NOMO-1 treated with dmso at 0.1 percent for 144 hours (cell line): Measurements from ENCODE around the gene SLC25A33.

Source experiments
- DNase-seq: peaks from one replicate; lab custom pipeline; 2025; ENCODE audit not compliant: unreplicated experiment; lab: John Stamatoyannopoulos, UW

Gene SLC25A33

DNA sequence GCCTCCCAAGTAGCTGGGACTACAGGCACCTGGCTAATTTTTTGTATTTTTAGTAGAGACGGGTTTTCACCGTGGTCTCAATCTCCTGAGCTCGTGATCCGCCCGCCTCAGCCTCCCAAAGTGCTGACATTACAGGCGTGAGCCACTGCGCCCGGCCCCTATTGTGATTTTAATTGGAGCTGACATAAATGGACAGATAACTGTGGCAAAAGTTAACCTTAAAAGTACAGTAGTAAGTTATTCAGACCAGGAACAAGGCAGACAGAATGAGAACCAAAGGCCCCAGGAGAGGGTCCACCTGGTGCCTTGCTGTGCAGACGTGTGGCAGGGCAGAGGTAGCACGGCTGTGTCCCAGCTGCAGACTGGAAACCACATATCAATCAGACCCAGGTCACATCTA is 60.5 kb downstream of the SLC25A33 start:
- DNase-seq = no peak

DNA sequence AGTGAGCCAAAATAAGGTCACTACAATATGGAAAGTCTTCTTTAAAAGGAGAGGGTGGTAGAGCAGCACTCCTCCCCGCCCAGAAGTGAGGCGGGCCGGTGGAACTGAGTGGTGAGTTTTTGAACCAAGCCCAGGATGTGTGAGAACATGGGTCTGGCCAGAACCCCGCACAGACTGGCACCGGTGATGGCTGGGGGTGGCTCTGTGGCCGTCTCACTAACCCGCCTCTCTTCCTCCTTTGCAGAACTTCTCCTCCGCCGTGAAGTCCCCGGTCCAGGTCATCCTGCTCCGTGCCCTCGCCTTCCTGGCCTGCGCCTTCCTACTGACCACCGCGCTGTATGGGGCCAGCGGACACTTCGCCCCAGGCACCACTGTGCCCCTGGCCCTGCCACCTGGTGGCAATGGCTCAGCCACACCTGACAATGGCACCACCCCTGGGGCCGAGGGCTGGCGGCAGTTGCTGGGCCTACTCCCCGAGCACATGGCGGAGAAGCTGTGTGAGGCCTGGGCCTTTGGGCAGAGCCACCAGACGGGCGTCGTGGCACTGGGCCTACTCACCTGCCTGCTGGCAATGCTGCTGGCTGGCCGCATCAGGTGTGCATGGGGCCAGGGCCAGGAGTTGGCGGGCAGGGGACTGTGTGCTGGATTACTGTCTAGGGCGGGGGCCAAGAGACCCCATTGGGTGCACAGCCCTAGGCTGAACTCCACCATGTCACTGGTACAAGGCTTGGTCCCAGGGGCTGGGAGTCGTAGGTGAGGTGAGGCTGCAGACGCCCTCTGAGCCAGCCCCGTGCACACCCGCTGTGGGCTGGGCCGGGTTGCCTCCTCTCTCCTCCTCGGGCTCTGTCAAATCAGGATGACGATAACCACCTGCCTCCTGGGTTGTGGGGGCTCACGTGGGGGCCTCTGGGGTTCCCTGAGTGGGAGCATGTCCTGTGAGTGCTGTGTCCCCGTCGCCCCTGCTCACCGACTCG is 61.9 kb downstream of the SLC25A33 start:
- DNase-seq = no peak

DNA sequence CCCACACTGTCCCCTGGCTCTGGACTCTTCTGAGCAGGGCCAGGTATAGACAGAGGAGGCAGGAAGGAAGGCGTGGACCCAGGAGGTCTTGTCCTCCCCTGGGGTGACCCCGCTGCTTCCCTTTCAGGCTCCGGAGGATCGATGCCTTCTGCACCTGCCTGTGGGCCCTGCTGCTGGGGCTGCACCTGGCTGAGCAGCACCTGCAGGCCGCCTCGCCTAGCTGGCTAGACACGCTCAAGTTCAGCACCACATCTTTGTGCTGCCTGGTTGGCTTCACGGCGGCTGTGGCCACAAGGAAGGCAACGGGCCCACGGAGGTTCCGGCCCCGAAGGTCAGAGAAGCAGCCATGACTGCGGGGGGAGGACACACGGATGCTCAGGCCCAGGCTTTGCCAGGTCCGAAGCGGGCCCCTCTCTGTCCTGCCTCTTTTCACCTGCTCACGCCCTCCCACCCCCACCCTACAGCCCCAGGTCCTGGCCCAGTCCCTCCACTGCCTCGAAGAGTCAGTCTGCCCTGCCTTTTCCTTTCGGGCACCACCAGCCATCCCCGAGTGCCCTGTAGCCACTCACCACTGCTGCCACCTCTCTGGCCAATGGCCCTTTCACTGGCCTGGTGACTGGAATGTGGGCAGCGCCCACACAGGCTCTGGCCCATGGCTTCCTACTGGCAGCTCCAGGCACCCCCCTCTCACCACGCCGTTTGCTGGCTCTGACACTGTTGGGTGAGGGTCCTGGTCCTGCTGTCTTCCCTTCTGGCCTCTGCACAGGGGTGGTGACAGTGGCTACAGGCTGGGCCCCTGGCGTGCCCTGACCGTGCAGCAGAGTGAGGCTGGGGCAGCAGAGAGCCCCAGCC is 62.9 kb downstream of the SLC25A33 start:
- no peak for DNase-seq

GRCh38 chr1:9602794-9603167 is 63.5 kb downstream of the SLC25A33 start:
- no peak for DNase-seq

DNA sequence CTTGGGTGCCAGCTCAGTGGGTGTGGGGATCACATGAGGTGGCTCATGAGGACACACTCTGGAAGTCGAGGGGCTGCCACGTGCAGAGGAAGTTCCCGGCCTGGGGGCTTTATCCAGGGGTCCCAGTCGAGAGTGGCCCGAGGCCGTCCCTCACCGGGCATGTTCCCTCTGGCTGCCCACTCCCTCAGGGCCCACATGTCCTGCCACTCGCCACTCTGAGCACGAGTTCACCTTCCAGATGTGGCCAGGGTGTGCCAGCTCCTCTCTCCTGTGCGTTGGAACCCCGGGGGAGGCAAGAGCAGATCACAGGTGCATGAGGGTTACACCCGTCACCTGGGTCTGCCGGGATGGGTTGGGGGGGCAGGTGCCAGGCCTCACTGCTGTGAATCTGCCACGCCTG is 64.0 kb downstream of the SLC25A33 start:
- no peak for DNase-seq

GRCh38 chr1:9603766-9604753 is 64.8 kb downstream of the SLC25A33 start:
- DNase-seq = no peak

GRCh38 chr1:9604836-9605235 is 65.6 kb downstream of the SLC25A33 start:
- no peak for DNase-seq

GRCh38 chr1:9605946-9606455 is 66.7 kb downstream of the SLC25A33 start:
- DNase-seq = no peak

DNA sequence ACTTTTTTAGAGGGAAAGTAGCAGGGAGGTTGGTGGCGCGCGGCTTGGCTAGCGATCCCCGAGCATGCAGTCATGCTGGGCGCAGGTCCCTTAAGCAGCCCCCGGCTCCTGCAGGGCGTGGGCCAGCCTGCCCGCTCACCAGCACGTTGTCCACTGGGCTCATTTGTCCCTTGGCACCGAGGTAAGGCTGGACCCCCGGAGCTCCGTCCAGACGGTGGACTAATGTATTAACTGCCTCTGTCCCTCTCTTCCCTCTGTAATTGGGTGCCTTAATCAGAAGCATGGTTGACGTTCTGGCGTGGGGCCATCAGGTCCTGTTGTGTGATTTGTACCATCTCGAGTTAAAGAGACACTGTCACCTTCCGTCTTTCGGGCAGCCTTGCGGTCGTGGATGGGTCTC is 67.2 kb downstream of the SLC25A33 start:
- no peak for DNase-seq

DNA sequence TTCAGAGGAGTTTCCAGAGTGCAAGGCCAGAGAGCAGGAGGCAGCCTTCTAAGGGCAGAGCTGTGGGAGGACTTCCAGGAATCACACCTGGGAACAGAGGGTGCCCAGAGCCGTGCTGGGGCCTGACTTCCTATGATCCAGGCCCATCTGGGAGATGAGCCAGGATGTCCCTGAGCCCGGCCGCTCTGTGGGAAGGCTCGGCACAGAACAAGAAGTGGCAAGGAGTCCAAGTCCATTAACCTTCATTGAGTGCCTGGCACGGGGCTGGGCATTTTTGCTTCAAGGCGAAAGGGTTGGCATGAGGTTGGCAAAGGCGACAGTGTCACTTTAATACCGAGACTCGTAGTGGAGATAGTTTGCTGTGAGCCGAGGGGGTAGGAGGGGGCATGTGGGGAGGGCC is 67.7 kb downstream of the SLC25A33 start:
- DNase-seq = no peak

DNA sequence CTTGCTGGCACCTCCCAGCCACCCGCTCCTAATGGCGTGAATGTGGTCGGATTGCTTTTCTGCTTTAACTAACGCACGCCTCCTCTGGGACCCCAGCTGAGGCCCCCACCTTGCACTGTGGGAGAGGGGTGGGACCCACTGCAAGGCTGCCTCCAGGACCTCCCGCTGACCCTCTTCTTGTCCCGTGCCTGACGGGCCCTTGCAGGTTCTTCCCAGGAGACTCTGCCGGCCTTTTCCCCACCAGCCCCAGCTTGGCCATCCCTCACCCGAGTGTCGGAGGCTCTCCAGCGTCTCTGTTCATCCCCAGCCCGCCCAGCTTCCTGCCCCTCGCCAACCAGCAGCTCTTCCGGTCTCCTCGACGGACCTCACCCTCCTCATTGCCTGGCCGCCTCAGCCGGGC is 68.1 kb downstream of the SLC25A33 start:
- DNase-seq = no peak

DNA sequence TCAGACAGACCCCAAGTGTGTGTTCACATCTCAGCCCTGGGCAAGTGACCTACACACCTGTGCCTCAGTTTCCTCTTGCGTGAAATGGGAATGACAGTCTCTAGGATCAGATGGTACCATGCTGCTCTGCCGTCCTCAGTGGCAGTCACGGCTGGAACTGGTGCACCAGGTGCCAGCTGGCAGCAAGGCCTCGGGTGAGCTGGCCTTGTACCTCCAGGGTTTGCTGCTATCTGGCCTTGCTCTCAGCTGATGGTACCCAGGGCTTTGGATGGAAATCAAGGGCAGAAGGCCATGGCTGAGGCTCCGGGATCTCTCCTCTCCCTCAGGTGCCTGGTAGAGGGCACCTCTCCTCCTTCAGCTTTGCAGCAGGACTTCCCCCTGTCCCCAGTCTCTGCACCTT is 70.7 kb downstream of the SLC25A33 start:
- no peak for DNase-seq

- no peak for DNase-seq
Observed at GRCh38 chr1:9610548-9610947, 71.3 kb downstream of the SLC25A33 start.

DNA sequence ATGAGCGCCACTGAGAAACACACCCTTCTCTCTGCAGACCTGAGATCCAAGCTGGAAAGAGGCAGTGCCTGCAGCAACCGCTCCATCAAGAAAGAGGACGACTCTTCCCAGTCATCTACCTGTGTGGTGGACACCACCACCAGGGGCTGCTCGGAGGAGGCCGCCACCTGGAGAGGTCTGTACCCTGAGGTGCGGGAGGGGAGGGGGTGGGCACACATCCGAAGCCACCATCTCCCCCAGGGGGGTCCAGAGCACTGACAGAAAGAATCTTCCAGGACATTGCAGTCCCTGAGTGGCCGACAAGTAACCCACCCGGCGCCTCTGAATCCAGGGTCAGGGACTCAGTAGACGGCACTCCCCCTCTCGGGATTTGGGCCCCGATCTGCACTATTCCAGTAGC is 72.5 kb downstream of the SLC25A33 start:
- no peak for DNase-seq

DNA sequence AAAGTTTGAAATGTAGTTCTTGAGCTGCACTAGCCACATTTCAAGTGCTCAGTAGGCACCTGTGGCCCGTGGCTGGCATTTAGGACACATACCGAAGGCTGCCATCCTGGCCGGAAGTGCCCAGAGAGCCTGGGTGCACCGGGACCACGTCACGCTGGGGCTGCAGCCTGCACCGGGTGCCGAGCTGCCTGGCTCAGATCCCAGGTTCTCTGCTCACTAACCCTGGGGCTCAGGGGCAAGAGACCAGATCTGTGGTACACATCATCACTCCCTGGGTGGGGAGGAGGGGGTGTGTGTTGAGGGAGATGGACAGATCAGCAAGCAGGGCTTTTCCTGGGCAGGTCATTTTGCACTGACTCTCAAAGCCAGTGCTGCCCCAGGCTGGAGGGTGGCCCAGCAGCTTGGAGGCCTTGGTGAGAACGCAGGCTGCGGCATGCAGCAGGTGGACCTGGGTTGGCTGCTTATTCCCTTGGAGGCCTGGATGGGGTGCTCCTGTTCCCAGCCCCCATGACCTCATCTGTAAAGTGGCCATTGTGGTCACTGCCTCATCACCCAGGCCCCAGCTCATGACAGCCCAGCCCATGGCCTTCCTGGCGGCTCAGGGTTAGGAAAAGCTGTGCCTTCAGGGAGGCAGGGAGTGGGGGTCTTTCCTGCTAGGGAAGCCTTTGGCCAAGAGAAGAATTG is 73.0 kb downstream of the SLC25A33 start:
- DNase-seq = no peak

DNA sequence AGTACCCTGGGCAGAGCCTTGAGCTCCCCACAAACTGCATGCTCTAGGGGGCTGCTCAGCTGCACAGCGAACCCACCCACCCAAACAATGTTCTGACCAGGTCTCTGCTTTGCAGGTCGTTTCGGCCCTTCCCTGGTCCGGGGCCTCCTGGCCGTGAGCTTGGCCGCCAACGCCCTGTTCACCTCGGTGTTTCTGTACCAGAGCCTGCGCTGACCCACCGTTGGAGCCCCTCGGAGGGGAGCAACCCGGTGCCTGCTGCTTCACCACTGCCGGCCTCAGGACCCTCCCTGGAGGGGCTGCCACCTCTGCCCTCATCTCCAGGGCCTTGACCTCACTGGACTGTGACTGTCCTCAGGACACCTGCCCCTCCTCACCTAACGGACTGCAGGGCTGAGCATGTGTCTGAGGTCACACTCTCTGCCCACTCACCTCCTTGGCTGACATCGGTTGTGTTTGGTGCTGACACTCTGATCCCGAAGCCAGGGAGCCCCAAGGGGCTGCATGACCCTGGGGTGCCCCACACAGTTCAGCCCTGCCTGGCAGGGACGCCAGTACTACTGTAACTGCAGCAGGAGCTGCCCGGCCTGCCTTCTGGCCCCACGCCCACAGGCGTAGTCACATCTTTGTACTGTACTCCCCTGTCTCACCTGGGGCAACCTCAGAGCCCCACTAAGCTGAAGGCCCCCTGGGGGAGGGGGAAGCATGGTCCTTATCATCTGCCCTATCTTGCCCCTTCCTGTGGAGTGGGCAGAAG is 73.8 kb downstream of the SLC25A33 start:
- no peak for DNase-seq

GRCh38 chr1:9613625-9614299 is 74.5 kb downstream of the SLC25A33 start:
- no peak for DNase-seq

DNA sequence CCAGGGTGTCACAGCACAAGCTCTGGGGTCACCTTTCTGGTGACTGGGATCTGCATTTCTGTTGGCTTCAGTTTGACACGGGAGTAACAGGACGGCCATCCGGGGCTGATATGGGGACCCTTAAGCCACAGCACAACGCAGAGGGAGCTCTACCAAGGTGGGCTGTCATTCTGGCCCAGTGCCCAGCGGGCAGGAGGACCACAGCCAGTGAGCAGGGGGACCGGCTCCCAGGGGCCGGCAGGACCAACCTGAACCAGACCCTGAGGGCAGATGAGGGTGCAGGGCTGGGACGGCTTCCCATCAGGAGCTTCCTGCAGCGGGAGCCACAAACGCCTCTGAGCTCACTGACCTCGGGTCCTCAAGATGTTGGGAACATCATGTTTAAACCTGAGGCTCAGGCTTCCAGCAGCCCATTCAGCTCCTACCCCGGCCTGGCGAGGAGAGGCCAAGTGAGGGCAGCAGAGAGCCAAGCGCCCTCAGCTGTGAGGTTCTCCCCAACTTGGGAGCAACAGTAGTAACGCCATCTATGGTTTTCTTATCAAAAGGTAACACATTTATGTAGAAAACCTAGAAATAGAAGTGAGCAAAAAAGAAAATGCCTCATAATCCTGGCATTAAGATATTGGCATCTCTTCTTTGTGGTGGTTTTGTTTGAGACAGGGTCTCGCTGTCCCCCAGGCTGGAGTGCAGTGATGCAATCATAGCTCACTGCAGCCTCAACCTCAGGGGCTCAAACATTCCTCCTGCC is 76.2 kb downstream of the SLC25A33 start:
- no peak for DNase-seq
